Upper lobe of left lung (tissue), 6 donors: ENCODE measurements around the gene SLC9A8. TPM values are rescaled to one million over a fixed set of nuclear protein-coding genes. Genes with fewer than 3 reads are reported as not detected.
"Not testable (repeated sequence)": the region's sequence is repeated elsewhere in the genome, so short reads cannot be mapped to it uniquely, and the experiment has no call there.

Experiments used
- ATAC-seq, 2 donors: fragments of 200-7000 bp; cut with Tn5 transposase; one replicate each; pipeline ENCODE4 v1.9.1; 2022; ENCODE audit warnings: mild to moderate bottlenecking in 2 of 2, moderate library complexity in 2 of 2; ENCODE audit not compliant: low FRiP score in 2 of 2
- DNase-seq, 2 donors: peaks; one replicate each; pipeline ENCODE4 v3.0.0-alpha.2; 2019 to 2020
- H3K27ac ChIP-seq, 4 donors: fragments of 200-600 bp; sonication (generic); one replicate each; pipeline ENCODE4 v1.5.1; 2016 to 2019
- H3K27me3 ChIP-seq, 4 donors: fragments of 200-600 bp; sonication (generic); one replicate each; pipeline ENCODE4 v1.5.1; 2017 to 2019
- H3K36me3 ChIP-seq, 4 donors: fragments of 200-600 bp; sonication (generic); one replicate each; pipeline ENCODE4 v1.5.1; 2016 to 2019
- H3K4me1 ChIP-seq, 4 donors: fragments of 200-600 bp; sonication (generic); one replicate each; pipeline ENCODE4 v1.5.1; 2018 to 2019
- H3K4me3 ChIP-seq, 4 donors: fragments of 200-600 bp; sonication (generic); one replicate each; pipeline ENCODE4 v1.5.1; 2017 to 2019; ENCODE audit warnings: mild to moderate bottlenecking in 2 of 4, moderate library complexity in 1 of 4
- H3K9me3 ChIP-seq, 4 donors: fragments of 200-600 bp; sonication (generic); one replicate each; pipeline ENCODE4 v1.5.1; 2018 to 2019
- EP300 ChIP-seq, 4 donors: sonication (generic); formaldehyde crosslinking; IDR thresholded peaks; one replicate each; pipeline ENCODE4 v1.5.1; 2017; ENCODE audit warnings: antibody characterized with exemption in 4 of 4, control low read depth in 2 of 4
- POLR2A ChIP-seq, 4 donors: fragments of 450-650 bp; IDR thresholded peaks; one replicate each; pipeline ENCODE4 v1.5.1; 2016 to 2017; ENCODE audit warnings: antibody characterized with exemption in 4 of 4, mild to moderate bottlenecking in 2 of 4
- POLR2AphosphoS5 ChIP-seq, 2 donors: sonication (generic); formaldehyde crosslinking; IDR thresholded peaks; one replicate each; pipeline ENCODE4 v1.5.1; 2017; ENCODE audit warnings: antibody characterized with exemption in 2 of 2
- WGBS, 2 donors: methylation state at CpG; one replicate each; pipeline ENCODE4 v1.1.5; 2017 to 2018; 5-methylcytosine and 5-hydroxymethylcytosine counted together
- total RNA-seq, 6 donors: library from RNA; depleted of rRNA in 4 of 6; stranded (reverse); fragments of >200 nt in 4 of 6; gene quantifications; one replicate each; pipeline versions ENCODE4 v1.1.0 to v1.2.1, GENCODE V29; 2016 to 2021
- TF ChIP-seq, protein P1 (sequence below), 6 experiments: fragments of 450-650 bp in 4 of 6; fragments of 200-600 bp in 2 of 6; sonication (generic) in 2 of 6; IDR thresholded peaks; one replicate each; pipeline ENCODE4 v1.5.1; 2016 to 2019; ENCODE audit warnings: antibody characterized with exemption in 6 of 6
- donor health status: DM: no; HTN: no; CAD: no; lungs with moderate emphysema.
- donor health status: DM: no; HTN: yes; CAD: no; lungs with severe emphysema.

Gene SLC9A8
- total RNA-seq, 6 donors from 2014 or later: 13.2 to 19.6 (median 17.2) TPM

DNA sequence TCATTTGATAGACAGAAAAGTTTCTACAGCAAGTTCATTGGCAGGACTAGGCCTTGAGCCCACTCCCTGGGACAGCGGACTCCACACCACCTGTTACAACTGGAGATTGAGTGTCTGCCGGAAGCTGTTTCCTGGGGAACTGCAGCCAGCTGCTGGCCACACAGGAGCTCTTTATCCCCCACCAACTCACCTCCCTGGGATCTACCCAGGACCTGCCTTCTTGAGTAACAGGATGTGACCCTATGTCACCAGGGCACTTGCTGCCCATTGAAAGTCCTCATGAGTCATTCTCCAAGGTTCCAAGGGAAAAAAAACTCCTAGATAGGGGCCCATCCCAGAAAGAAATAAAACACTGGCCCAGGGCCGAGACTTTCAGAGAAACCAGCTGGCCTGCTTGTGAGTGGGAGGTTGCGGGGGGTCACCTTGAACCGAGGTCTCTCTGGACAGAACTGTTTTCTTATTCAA is 37.4 kb upstream of the SLC9A8 start:
- WGBS, 2 donors: 30 to 33% methylated on average over 4 to 5 of the region's 5 CpGs
- H3K36me3 ChIP-seq: no peaks in the 10 kb centered on the region
- ATAC-seq (peak; percentile 69 to 82), DNase-seq (peak in 1 of 2 donors; percentile 92)
- no peak overlapping the region for H3K4me3 ChIP-seq
- no peaks in the 10 kb centered on the region for H3K27me3 ChIP-seq
- peak in 1 of 4 donors; percentile 35 for TF ChIP-seq POLR2A (IDR thresholded peaks at IDR 0.05)
- peak; percentile 56 to 99 (median 86) for TF ChIP-seq EP300 (IDR thresholded peaks at IDR 0.05)
- TF ChIP-seq POLR2AphosphoS5 (IDR thresholded peaks at IDR 0.05): peak; percentile 90 to 93
- TF ChIP-seq, protein P1, sequence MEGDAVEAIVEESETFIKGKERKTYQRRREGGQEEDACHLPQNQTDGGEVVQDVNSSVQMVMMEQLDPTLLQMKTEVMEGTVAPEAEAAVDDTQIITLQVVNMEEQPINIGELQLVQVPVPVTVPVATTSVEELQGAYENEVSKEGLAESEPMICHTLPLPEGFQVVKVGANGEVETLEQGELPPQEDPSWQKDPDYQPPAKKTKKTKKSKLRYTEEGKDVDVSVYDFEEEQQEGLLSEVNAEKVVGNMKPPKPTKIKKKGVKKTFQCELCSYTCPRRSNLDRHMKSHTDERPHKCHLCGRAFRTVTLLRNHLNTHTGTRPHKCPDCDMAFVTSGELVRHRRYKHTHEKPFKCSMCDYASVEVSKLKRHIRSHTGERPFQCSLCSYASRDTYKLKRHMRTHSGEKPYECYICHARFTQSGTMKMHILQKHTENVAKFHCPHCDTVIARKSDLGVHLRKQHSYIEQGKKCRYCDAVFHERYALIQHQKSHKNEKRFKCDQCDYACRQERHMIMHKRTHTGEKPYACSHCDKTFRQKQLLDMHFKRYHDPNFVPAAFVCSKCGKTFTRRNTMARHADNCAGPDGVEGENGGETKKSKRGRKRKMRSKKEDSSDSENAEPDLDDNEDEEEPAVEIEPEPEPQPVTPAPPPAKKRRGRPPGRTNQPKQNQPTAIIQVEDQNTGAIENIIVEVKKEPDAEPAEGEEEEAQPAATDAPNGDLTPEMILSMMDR (IDR thresholded peaks at IDR 0.05): no peak
- H3K9me3 ChIP-seq: no peaks in the 10 kb centered on the region
- peaks cover 46 to 59% (median 49%) of the 10 kb centered on the region in 4 donors for H3K4me1 ChIP-seq
- H3K27ac ChIP-seq: peak overlapping the region; percentile 62 to 86 (median 78)

DNA sequence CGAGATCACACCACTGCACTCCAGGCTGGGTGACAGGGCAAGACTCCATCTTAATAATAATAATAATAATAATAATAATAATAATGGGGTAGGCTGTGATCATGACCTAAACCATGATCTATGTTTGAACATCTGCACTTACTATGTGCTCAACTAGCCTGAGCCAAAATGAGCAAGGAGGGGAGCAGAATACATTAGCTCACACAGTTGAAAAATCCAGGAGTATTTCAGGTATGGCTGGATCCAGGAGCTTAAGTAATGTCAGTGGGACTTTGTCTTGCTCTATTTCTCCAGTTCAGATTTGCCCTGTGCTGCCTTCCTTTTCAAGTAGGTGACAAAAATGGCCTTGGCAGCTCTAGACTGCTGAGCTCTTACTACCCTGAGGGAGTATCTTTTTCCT is 32.7 kb upstream of the SLC9A8 start:
- 83 to 88% methylated on average over 1 of the region's 1 CpG for WGBS, 2 donors
- H3K36me3 ChIP-seq: no peaks in the 10 kb centered on the region

DNA sequence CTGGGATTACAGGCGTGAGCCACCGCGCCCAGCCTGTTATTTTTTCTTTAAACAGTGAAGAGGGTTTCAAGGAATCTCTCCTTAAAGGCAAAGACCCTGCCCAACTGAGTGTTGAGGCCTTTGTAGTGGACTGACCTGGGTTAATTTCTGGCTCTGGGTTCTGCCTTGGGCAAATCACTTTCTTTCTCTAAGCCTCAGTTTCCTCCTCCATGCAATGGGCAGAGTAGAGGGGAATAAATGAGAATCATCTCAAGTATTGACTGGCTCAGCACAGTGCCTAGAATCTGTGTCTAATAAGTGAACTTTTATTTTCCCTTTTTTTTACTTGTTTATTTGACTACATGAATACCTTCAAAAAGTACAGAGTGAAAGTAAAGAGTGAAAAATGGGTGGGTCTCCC is 31.0 kb upstream of the SLC9A8 start:
- 86 to 93% methylated on average over 3 of the region's 3 CpGs for WGBS, 2 donors
- no peak overlapping the region for H3K4me3 ChIP-seq
- DNase-seq (no peak), ATAC-seq (no peak)
- H3K4me1 ChIP-seq: peaks cover 2 to 8% (median 6%) of the 10 kb centered on the region in 4 donors
- H3K36me3 ChIP-seq: no peaks in the 10 kb centered on the region
- H3K27me3 ChIP-seq: no peaks in the 10 kb centered on the region
- TF ChIP-seq, protein P1 (IDR thresholded peaks at IDR 0.05): no peak
- no peak for TF ChIP-seq POLR2A (IDR thresholded peaks at IDR 0.05)
- no peak for TF ChIP-seq EP300 (IDR thresholded peaks at IDR 0.05)
- TF ChIP-seq POLR2AphosphoS5 (IDR thresholded peaks at IDR 0.05): no peak
- H3K27ac ChIP-seq: no peak overlapping the region
- no peaks in the 10 kb centered on the region for H3K9me3 ChIP-seq

More for the DNA sequence above, 32.7 kb upstream of the SLC9A8 start:
- Histone ChIP-seq H3K9me3 (no peaks in the 10 kb centered on the region), H3K27ac (no peak overlapping the region), H3K4me1 (peaks cover 19 to 25% (median 22%) of the 10 kb centered on the region in 4 donors), H3K4me3 (no peak overlapping the region), H3K27me3 (no peaks in the 10 kb centered on the region)
- DNase-seq: no peak
- TF ChIP-seq, protein P1 (IDR thresholded peaks at IDR 0.05): no peak
- no peak for TF ChIP-seq POLR2AphosphoS5 (IDR thresholded peaks at IDR 0.05)
- no peak for TF ChIP-seq POLR2A (IDR thresholded peaks at IDR 0.05)
- no peak for TF ChIP-seq EP300 (IDR thresholded peaks at IDR 0.05)
- ATAC-seq: no peak

DNA sequence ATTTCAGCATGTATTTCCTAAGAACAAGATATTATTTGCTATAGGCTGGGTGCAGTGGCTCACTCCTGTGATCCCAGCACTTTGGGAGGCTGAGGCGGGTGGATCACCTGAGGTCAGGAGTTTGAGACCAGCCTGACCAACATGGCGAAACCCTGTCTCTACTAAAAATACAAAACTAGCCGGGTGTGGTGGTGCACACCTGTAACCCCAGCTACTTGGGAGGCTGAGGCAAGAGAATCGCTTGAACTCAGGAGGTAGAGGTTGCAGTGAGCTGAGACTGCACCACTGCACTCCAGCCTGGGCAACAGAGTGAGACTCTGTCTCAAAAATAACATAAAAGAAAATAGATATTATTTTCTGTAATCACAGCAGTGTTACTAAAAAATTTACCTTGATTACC is 30.2 kb upstream of the SLC9A8 start:
- H3K27me3 ChIP-seq, H3K9me3 ChIP-seq, ATAC-seq, DNase-seq, H3K36me3 ChIP-seq, H3K27ac ChIP-seq, H3K4me1 ChIP-seq, H3K4me3 ChIP-seq: not testable (repeated sequence)
- 93 to 96% methylated on average over 4 of the region's 4 CpGs for WGBS, 2 donors

DNA sequence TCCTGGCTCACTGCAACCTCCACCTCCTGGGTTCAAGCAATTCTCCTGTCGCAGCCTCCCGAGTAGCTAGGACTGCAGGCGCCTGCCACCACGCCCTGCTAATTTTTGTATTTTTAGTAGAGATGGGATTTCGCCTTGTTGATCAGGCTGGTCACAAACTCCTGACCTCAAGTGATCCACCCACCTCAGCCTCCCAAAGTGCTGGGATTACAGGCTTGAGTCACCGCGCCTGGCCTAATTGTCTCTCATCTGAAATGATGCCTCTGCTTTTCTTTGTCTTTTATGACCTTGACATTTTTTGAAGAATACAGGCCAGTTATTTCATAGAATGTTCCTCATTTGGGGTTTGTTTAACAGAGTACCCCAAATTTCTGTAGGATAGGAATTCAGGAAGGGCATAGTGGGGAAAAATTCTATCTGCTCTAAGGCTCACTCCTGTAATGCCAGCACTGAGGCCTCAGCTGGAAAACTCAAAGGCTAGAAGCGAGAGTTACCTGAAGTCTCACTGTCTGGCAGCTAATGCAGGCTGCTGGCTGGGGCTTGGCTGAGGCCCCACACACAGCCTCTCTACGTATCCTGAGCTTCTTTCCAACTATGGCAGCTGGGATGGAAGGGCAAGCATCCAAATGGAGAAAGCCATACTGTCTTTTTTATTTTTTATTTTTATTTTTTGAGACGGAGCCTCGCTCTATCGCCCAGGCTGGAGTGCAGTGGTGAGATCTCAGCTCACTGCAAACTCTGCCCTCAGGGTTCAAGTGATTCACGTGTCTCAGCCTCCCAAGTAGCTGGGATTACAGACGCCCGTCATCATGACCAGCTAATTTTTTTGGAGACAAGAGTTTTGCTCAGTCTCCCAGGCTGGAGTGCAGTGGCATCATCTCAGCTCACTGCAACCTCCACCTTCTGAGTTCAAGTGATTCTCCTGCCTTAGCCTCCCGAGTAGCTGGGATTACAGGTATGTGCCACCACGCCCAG is 29.3 kb upstream of the SLC9A8 start:
- WGBS, 2 donors: 92 to 94% methylated on average over 17 of the region's 17 CpGs
- not testable (repeated sequence) for H3K27me3 ChIP-seq, H3K27ac ChIP-seq, H3K4me3 ChIP-seq, ATAC-seq, H3K36me3 ChIP-seq, DNase-seq, H3K9me3 ChIP-seq, H3K4me1 ChIP-seq
